ENCODE data around the gene CNTNAP2.

Gene CNTNAP2

GRCh38 chr7:148371280-148371937 lies 2254.8 kb downstream of the CNTNAP2 start:
- no peak for DNase-seq
- H4K5ac ChIP-seq (ENCODE audit: low read length): no peak overlapping the region
- no peak overlapping the region for H3K4ac ChIP-seq (ENCODE audit: low read depth, low read length)
- no peak overlapping the region for H3K56ac ChIP-seq (ENCODE audit: low read length)
- no peak overlapping the region for H3K18ac ChIP-seq (ENCODE audit: low read length)
- H3K4me1 ChIP-seq (ENCODE audit: control insufficient read depth, low read depth, low read length): peaks cover 2% of the 10 kb centered on the region
- no peak overlapping the region for H3K9ac ChIP-seq (ENCODE audit: low read length)
- H3K4me3 ChIP-seq (ENCODE audit: low read length): no peak overlapping the region
- H3K79me2 ChIP-seq (ENCODE audit: control insufficient read depth, insufficient read depth, low read length): peaks cover 18% of the 10 kb centered on the region
- H2AK5ac ChIP-seq (ENCODE audit: low read length): no peak overlapping the region
- no peak overlapping the region for H4K8ac ChIP-seq (ENCODE audit: low read depth, low read length)
- no peak overlapping the region for H2BK120ac ChIP-seq (ENCODE audit: low read depth, low read length)
- H3K27ac ChIP-seq (ENCODE audit: low read depth, low read length): no peak overlapping the region
- no peak overlapping the region for H3K4me2 ChIP-seq (ENCODE audit: low read length)
- H3K79me1 ChIP-seq (ENCODE audit: low read length): peaks cover 10% of the 10 kb centered on the region
- H3K36me3 ChIP-seq (ENCODE audit: control insufficient read depth, insufficient read depth, low read length): no peaks in the 10 kb centered on the region
- H3K23ac ChIP-seq (ENCODE audit: low read length): no peak overlapping the region
- H3K27me3 ChIP-seq (ENCODE audit: insufficient read depth, low read length, poor library complexity): no peaks in the 10 kb centered on the region
- 100% methylated on average over 1 of the region's 11 CpGs for WGBS (ENCODE audit: extremely low coverage, insufficient coverage, low lambda C conversion rate)
- H2BK5ac ChIP-seq (ENCODE audit: low read length): no peak overlapping the region
- no peak overlapping the region for H2BK15ac ChIP-seq (replicated peaks; ENCODE audit: low read depth)

GRCh38 chr7:148374396-148375259 lies 2258.0 kb downstream of the CNTNAP2 start:
- Histone ChIP-seq H2BK15ac (replicated peaks; ENCODE audit: low read depth) (no peak overlapping the region), H3K27me3 (ENCODE audit: insufficient read depth, low read length, poor library complexity) (no peaks in the 10 kb centered on the region), H3K9ac (ENCODE audit: low read length) (no peak overlapping the region), H3K4me3 (ENCODE audit: low read length) (no peak overlapping the region), H3K79me2 (ENCODE audit: control insufficient read depth, insufficient read depth, low read length) (peaks cover 15% of the 10 kb centered on the region), H3K4me1 (ENCODE audit: control insufficient read depth, low read depth, low read length) (no peaks in the 10 kb centered on the region), H3K4me2 (ENCODE audit: low read length) (no peak overlapping the region), H3K4ac (ENCODE audit: low read depth, low read length) (no peak overlapping the region), H2AK5ac (ENCODE audit: low read length) (no peak overlapping the region), H2BK5ac (ENCODE audit: low read length) (no peak overlapping the region), H3K56ac (ENCODE audit: low read length) (no peak overlapping the region), H4K8ac (ENCODE audit: low read depth, low read length) (no peak overlapping the region), H3K18ac (ENCODE audit: low read length) (no peak overlapping the region), H3K23ac (ENCODE audit: low read length) (no peak overlapping the region), H3K36me3 (ENCODE audit: control insufficient read depth, insufficient read depth, low read length) (no peaks in the 10 kb centered on the region), H3K27ac (ENCODE audit: low read depth, low read length) (no peak overlapping the region), H2BK120ac (ENCODE audit: low read depth, low read length) (no peak overlapping the region), H3K79me1 (ENCODE audit: low read length) (peaks cover 10% of the 10 kb centered on the region), H4K5ac (ENCODE audit: low read length) (no peak overlapping the region)
- DNase-seq: no peak
- no CpG with 5 or more reads among the region's 7 CpGs for WGBS (ENCODE audit: extremely low coverage, insufficient coverage, low lambda C conversion rate)

GRCh38 chr7:148379677-148380076 lies 2263.1 kb downstream of the CNTNAP2 start:
- Histone ChIP-seq H4K5ac (ENCODE audit: low read length) (no peak overlapping the region), H2BK120ac (ENCODE audit: low read depth, low read length) (no peak overlapping the region), H3K4me3 (ENCODE audit: low read length) (no peak overlapping the region), H3K9ac (ENCODE audit: low read length) (no peak overlapping the region), H3K4ac (ENCODE audit: low read depth, low read length) (no peak overlapping the region), H3K18ac (ENCODE audit: low read length) (no peak overlapping the region), H2BK5ac (ENCODE audit: low read length) (no peak overlapping the region), H3K79me1 (ENCODE audit: low read length) (peaks cover 11% of the 10 kb centered on the region), H3K27ac (ENCODE audit: low read depth, low read length) (no peak overlapping the region), H3K36me3 (ENCODE audit: control insufficient read depth, insufficient read depth, low read length) (peaks cover 10% of the 10 kb centered on the region), H4K8ac (ENCODE audit: low read depth, low read length) (peak overlapping the region; percentile 39), H2AK5ac (ENCODE audit: low read length) (no peak overlapping the region), H3K79me2 (ENCODE audit: control insufficient read depth, insufficient read depth, low read length) (peaks cover 4% of the 10 kb centered on the region), H3K27me3 (ENCODE audit: insufficient read depth, low read length, poor library complexity) (no peaks in the 10 kb centered on the region), H3K4me2 (ENCODE audit: low read length) (no peak overlapping the region), H3K56ac (ENCODE audit: low read length) (no peak overlapping the region), H2BK15ac (replicated peaks; ENCODE audit: low read depth) (no peak overlapping the region), H3K4me1 (ENCODE audit: control insufficient read depth, low read depth, low read length) (no peaks in the 10 kb centered on the region), H3K23ac (ENCODE audit: low read length) (no peak overlapping the region)
- DNase-seq: no peak
- no CpG with 5 or more reads among the region's 9 CpGs for WGBS (ENCODE audit: extremely low coverage, insufficient coverage, low lambda C conversion rate)

- H3K18ac ChIP-seq (ENCODE audit: low read length): no peak overlapping the region
- no peak overlapping the region for H3K56ac ChIP-seq (ENCODE audit: low read length)
- no peak overlapping the region for H2BK5ac ChIP-seq (ENCODE audit: low read length)
- no peaks in the 10 kb centered on the region for H3K4me1 ChIP-seq (ENCODE audit: control insufficient read depth, low read depth, low read length)
- no peaks in the 10 kb centered on the region for H3K27me3 ChIP-seq (ENCODE audit: insufficient read depth, low read length, poor library complexity)
- peaks cover 10% of the 10 kb centered on the region for H3K79me1 ChIP-seq (ENCODE audit: low read length)
- H3K4me2 ChIP-seq (ENCODE audit: low read length): no peak overlapping the region
- H3K4me3 ChIP-seq (ENCODE audit: low read length): no peak overlapping the region
- no peak overlapping the region for H3K23ac ChIP-seq (ENCODE audit: low read length)
- H3K9ac ChIP-seq (ENCODE audit: low read length): no peak overlapping the region
- no peak overlapping the region for H3K4ac ChIP-seq (ENCODE audit: low read depth, low read length)
- H4K8ac ChIP-seq (ENCODE audit: low read depth, low read length): no peak overlapping the region
- no peak overlapping the region for H3K27ac ChIP-seq (ENCODE audit: low read depth, low read length)
- DNase-seq: no peak
- H4K5ac ChIP-seq (ENCODE audit: low read length): no peak overlapping the region
- no peak overlapping the region for H2AK5ac ChIP-seq (ENCODE audit: low read length)
- peaks cover 1% of the 10 kb centered on the region for H3K79me2 ChIP-seq (ENCODE audit: control insufficient read depth, insufficient read depth, low read length)
- H3K36me3 ChIP-seq (ENCODE audit: control insufficient read depth, insufficient read depth, low read length): peaks cover 13% of the 10 kb centered on the region
- no peak overlapping the region for H2BK120ac ChIP-seq (ENCODE audit: low read depth, low read length)
- WGBS (ENCODE audit: extremely low coverage, insufficient coverage, low lambda C conversion rate): no CpG with 5 or more reads among the region's 13 CpGs
- no peak overlapping the region for H2BK15ac ChIP-seq (replicated peaks; ENCODE audit: low read depth)
Observed at GRCh38 chr7:148380596-148381419, 2264.2 kb downstream of the CNTNAP2 start.

- H3K9ac ChIP-seq (ENCODE audit: low read length): no peak overlapping the region
- H3K27ac ChIP-seq (ENCODE audit: low read depth, low read length): no peak overlapping the region
- H3K23ac ChIP-seq (ENCODE audit: low read length): no peak overlapping the region
- no peak overlapping the region for H4K8ac ChIP-seq (ENCODE audit: low read depth, low read length)
- H3K4me2 ChIP-seq (ENCODE audit: low read length): no peak overlapping the region
- no peak overlapping the region for H2BK120ac ChIP-seq (ENCODE audit: low read depth, low read length)
- H3K4me3 ChIP-seq (ENCODE audit: low read length): no peak overlapping the region
- H2BK5ac ChIP-seq (ENCODE audit: low read length): no peak overlapping the region
- no peak overlapping the region for H3K18ac ChIP-seq (ENCODE audit: low read length)
- DNase-seq: no peak
- H3K27me3 ChIP-seq (ENCODE audit: insufficient read depth, low read length, poor library complexity): no peaks in the 10 kb centered on the region
- H3K4ac ChIP-seq (ENCODE audit: low read depth, low read length): no peak overlapping the region
- H3K79me1 ChIP-seq (ENCODE audit: low read length): peaks cover 10% of the 10 kb centered on the region
- H3K79me2 ChIP-seq (ENCODE audit: control insufficient read depth, insufficient read depth, low read length): peaks cover 6% of the 10 kb centered on the region
- H4K5ac ChIP-seq (ENCODE audit: low read length): no peak overlapping the region
- no CpG with 5 or more reads among the region's 8 CpGs for WGBS (ENCODE audit: extremely low coverage, insufficient coverage, low lambda C conversion rate)
- no peak overlapping the region for H2AK5ac ChIP-seq (ENCODE audit: low read length)
- no peak overlapping the region for H2BK15ac ChIP-seq (replicated peaks; ENCODE audit: low read depth)
- H3K36me3 ChIP-seq (ENCODE audit: control insufficient read depth, insufficient read depth, low read length): peaks cover 13% of the 10 kb centered on the region
- H3K4me1 ChIP-seq (ENCODE audit: control insufficient read depth, low read depth, low read length): no peaks in the 10 kb centered on the region
- H3K56ac ChIP-seq (ENCODE audit: low read length): no peak overlapping the region
Observed at GRCh38 chr7:148382596-148382995, 2266.0 kb downstream of the CNTNAP2 start.
